GM18502 (cell line): Measurements from ENCODE around the gene ONECUT2.
"Not testable (repeated sequence)": the region's sequence is repeated elsewhere in the genome, so short reads cannot be mapped to it uniquely, and the experiment has no call there.

Experiments
- ATAC-seq: cut with Tn5 transposase; IDR thresholded peaks from one replicate; pipeline ENCODE4 v1.9.1; 2021; ENCODE audit warnings: mild to moderate bottlenecking; ENCODE audit not compliant: unreplicated experiment, poor library complexity

The ONECUT2 gene

GRCh38 chr18:57518533-57518932 lies 83.4 kb downstream of the ONECUT2 start:
- no peak for ATAC-seq

GRCh38 chr18:57519668-57520424 lies 84.7 kb downstream of the ONECUT2 start:
- ATAC-seq = no peak

DNA sequence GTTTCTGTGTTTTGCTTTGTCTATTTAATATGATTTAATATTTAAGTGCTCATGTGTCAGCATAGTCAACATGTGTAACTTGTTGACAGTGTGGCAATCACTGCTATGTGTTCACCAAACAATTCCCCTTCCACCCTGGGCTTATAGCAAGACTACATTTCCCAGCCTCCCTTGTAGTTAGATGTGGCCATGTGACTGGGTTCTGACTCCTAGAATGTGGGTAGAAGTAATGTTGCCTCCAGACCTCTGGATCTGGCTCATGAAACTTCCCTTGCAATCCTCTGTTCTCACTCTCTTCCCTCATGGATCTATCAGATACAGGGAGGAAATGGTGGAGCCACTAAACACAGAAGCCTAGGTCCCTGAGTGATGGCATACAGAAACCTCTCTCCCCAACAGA lies 87.2 kb downstream of the ONECUT2 start:
- ATAC-seq = not testable (repeated sequence)

DNA sequence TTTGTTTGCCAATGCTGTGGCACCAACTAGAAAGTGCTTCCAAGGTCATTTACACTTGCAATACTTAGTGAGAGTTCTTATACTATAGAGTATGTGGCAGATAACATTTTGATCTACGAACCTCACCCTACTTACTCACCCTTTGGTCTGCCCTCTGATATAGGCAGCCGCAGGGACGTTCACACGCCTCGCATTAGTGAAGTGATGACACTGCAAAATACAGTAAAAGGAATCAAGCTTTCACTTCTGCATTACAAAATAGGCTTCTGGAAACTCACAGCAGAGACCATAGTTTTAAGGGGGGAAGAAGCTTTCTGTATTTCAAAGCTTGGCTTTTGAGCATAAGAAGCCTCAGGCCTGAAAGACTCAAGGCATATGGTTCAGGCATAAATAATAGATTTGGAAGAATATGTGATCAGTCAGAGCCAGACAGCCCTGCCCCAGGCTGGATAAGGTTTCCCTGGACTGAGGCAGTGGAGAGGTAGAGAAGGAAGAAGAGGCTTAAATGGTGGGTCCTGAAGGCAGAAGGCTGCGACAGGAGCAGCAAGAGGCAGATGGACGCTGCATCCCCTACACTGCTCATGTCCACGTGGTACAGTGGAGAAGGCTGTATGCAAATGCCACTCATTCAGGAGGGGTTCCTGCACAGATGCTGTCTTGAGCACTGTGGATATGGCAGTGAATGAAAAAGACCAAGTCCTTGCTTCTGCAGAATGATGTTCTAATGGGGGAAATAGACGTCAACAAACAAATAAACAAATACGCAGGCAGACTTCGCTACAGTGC lies 88.2 kb downstream of the ONECUT2 start:
- ATAC-seq = no peak

DNA sequence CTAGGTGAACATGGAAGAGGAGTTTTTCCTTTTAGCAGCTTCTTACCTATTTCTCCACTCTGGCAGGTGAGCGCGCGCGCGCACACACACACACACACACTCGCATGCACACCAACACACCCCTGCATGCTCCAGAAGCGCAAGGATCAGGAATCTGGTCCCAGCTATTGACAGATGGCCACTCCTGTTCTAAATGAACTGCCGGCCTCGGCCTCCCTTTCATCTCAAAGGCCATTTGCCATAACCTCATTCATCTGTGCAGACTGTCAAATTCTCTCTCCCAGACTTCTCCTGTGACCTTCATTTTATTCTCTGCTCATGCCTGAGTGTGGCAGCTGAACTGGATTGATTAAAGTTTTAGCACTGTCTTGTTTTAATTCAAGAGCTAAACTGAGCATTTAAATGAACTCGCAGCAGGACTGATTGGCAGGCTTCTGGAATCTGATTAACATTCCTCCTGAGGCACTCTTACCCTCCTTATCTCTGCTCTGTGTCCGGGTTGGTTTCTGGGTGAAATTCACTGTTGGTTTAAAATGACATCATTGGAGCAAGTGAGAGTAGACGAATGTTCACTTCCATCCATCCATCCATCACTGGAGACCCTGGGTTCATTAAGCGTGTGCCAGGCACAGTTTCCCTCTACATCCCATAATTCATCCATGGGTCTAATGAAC lies 92.5 kb downstream of the ONECUT2 start:
- no peak for ATAC-seq

DNA sequence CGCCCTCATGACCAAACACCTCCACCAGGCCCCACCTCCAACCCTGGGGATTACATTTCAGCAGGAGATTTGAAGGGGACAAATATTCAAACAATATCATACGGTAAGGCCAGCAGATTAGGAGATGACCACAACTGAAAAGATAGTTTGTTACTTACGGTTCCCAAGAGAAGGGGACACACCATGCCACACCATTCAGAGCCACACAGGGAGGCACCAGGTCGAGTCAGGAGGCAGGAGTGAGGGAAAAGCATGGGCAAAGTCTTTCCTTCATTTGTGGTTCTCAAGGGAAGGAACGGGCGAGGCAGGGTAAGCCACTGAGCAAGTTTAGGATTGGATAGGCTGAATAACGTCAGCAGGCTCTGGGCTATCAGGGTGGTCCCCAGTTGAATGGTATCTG lies 94.0 kb downstream of the ONECUT2 start:
- ATAC-seq = no peak

DNA sequence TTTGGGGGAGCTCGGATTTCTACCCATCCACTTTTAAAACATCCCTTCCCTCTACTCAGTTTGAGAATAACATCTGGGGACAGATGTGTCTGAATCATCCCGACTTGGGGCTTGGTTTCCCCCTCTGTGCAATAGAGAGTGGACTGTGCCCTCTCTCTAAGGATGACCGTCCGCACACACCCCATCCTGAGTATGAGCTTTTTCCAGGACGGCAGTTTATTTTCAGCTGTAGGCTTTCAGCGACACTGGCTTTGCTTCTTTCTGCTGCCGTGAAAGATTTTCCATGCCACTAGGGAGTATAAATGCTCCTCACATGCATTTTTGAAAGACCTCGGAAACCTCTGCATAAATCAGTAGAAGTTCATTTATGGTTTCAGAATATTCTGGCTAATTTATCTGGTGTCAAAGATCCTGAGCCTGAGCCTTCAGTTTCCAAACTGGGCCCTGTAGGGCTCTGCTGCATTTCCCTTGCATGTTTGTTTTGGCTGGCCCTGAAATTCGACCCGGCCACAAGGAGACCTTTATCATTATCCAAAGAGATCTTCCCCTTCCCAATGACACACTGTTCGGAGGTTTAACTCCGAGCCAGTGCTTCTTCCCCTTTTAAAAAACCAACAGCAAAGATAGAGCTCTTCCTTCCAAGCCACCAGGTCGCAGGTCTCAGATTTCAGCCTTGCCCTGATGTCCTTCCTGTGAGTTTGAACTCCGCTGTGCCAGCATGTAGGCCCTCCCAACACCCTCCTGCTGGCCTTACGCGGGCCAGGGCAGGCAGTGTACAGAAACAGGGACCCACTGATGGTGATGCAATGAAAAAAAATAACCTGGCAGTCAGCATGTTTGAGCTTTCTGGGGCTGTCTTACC lies 98.1 kb downstream of the ONECUT2 start:
- ATAC-seq = no peak

GRCh38 chr18:57533868-57534510 lies 98.8 kb downstream of the ONECUT2 start:
- ATAC-seq = no peak

DNA sequence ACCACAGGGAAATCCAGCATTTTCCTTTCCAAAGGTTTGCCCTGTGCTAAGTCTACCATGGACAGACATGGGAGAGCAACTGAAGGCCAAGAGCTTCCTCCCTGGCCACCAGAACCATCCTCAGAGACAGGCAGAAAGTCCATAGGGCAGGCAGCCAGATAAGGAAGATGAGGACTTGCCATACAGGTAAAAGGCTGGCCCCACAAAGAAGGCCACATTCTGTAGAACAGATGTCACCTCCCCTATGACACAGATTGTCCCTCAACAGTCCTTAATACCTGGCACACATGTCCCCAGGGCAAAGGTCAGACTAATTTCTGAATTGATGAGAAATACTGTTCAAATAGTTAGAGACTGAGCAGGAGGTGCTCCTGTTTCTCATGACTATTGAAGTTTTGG lies 99.3 kb downstream of the ONECUT2 start:
- ATAC-seq = no peak

DNA sequence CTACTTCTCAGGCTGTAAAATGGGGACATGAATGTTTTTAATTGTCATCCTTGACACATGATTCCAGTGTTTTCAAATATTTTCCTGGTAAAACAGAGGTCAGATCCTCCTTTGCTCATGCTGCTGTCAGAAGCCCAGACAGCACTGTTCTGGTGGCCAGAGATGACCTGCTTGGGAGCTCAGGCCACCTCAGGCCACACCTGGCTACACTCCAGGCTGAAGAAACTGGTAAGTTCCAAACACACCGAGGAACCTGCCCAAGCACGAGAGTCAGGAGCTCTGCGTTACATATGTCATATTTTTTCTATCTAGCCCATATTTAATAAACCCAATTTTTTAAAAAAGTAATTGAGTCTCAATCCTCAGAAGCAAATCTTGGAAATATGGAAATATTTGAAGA lies 103.4 kb downstream of the ONECUT2 start:
- no peak for ATAC-seq

DNA sequence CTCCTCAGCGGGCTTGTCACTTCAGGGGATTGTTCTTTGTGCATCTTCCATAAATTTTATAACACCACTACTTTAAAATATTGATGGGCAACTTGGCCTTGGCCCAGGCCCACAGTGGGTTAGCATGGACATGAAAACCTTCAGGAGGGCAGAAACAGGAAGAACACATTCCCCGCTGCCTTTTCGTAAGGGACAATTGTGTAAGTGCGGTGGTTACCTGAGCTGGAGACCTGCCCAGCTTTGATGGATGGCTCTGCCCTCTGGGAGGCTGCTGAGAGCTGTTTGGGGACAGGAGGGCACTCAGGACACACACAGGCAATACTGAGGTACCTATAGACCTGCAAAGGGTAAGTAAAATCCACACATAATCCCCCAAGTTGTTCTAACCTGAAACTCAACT lies 104.5 kb downstream of the ONECUT2 start:
- ATAC-seq = no peak
